GM19351 (cell line): Measurements from ENCODE around the gene ZCCHC2.

Experiments used
- ATAC-seq: cut with Tn5 transposase; IDR thresholded peaks from one replicate; pipeline ENCODE4 v1.9.1; 2021; ENCODE audit warnings: mild to moderate bottlenecking, moderate library complexity; ENCODE audit not compliant: unreplicated experiment

ZCCHC2 gene

GRCh38 chr18:62522504-62523254 lies at the start of gene ZCCHC2:
Gene ZCCHC2 (plus strand): TSS chr18:62523025. CDS start chr18:62523425, 400 bp downstream.
- peak; percentile 64 for ATAC-seq

- no peak for ATAC-seq
Observed at GRCh38 chr18:62479574-62479973, 43.3 kb upstream of the ZCCHC2 start.

GRCh38 chr18:62480927-62481326 lies 41.9 kb upstream of the ZCCHC2 start:
- ATAC-seq = no peak

GRCh38 chr18:62484941-62485340 lies 37.9 kb upstream of the ZCCHC2 start:
- ATAC-seq = no peak

- no peak for ATAC-seq
Observed at GRCh38 chr18:62485684-62486083, 37.1 kb upstream of the ZCCHC2 start.

GRCh38 chr18:62486290-62486964 lies 36.4 kb upstream of the ZCCHC2 start:
- ATAC-seq = no peak

GRCh38 chr18:62487161-62487560 lies 35.7 kb upstream of the ZCCHC2 start:
- ATAC-seq = no peak

- ATAC-seq = no peak
Observed at GRCh38 chr18:62490967-62491695, 31.7 kb upstream of the ZCCHC2 start.

- no peak for ATAC-seq
Observed at GRCh38 chr18:62493033-62493862, 29.6 kb upstream of the ZCCHC2 start.

GRCh38 chr18:62494764-62495163 lies 28.1 kb upstream of the ZCCHC2 start:
- ATAC-seq = no peak

- ATAC-seq = no peak
Observed at GRCh38 chr18:62496262-62496661, 26.6 kb upstream of the ZCCHC2 start.

GRCh38 chr18:62497190-62497772 lies 25.5 kb upstream of the ZCCHC2 start:
- no peak for ATAC-seq

- no peak for ATAC-seq
Observed at GRCh38 chr18:62498616-62499262, 24.1 kb upstream of the ZCCHC2 start.

- ATAC-seq = no peak
Observed at GRCh38 chr18:62499263-62499650, 23.6 kb upstream of the ZCCHC2 start.

- no peak for ATAC-seq
Observed at GRCh38 chr18:62500174-62500573, 22.7 kb upstream of the ZCCHC2 start.

GRCh38 chr18:62500966-62501591 lies 21.7 kb upstream of the ZCCHC2 start:
- ATAC-seq = no peak

GRCh38 chr18:62505669-62506494 lies 16.9 kb upstream of the ZCCHC2 start:
- peak; percentile 94 for ATAC-seq

GRCh38 chr18:62506495-62507143 lies 16.2 kb upstream of the ZCCHC2 start:
- ATAC-seq = peak; percentile 4
